MM.1S (cell line): ENCODE measurements around the gene TDP2.

ENCODE experiments used
- DNase-seq: peaks from one replicate; pipeline ENCODE4 v3.0.0-alpha.2; 2015
- H2AFZ ChIP-seq: fragments of 300-600 bp; sonication (generic); 2 replicates; pipeline ENCODE4 v1.6.0; 2016; ENCODE audit warnings: antibody characterized with exemption, low read length
- H3F3A ChIP-seq: fragments of 300-600 bp; sonication (generic); 2 replicates; pipeline ENCODE4 v1.6.1; 2016; ENCODE audit warnings: mild to moderate bottlenecking, antibody characterized with exemption, low read length, moderate library complexity, mixed read lengths; ENCODE audit not compliant: insufficient read depth
- H3K27ac ChIP-seq: fragments of 300-600 bp; sonication (generic); 2 replicates; pipeline ENCODE4 v1.5.1; 2016; ENCODE audit warnings: mild to moderate bottlenecking, low read length
- H3K27me3 ChIP-seq: fragments of 300-600 bp; sonication (generic); replicated peaks from 2 replicates; pipeline ENCODE4 v1.6.0; 2016; ENCODE audit warnings: low read length; ENCODE audit not compliant: insufficient read depth
- H3K36me3 ChIP-seq: fragments of 300-600 bp; sonication (generic); replicated peaks from 2 replicates; pipeline ENCODE4 v1.6.1; 2016; ENCODE audit warnings: mild to moderate bottlenecking, low read length, mixed read lengths; ENCODE audit not compliant: insufficient read depth
- H3K4me1 ChIP-seq: fragments of 300-600 bp; sonication (generic); 2 replicates; pipeline ENCODE4 v1.6.1; 2016; ENCODE audit warnings: low read length, mixed read lengths
- H3K4me2 ChIP-seq: fragments of 300-600 bp; sonication (generic); 2 replicates; pipeline ENCODE4 v1.6.0; 2016; ENCODE audit warnings: low read depth, low read length
- H3K4me3 ChIP-seq: fragments of 300-600 bp; sonication (generic); 2 replicates; pipeline ENCODE4 v1.5.1; 2016; ENCODE audit warnings: low read length, mixed read lengths
- H3K79me2 ChIP-seq: fragments of 300-600 bp; sonication (generic); 2 replicates; pipeline ENCODE4 v1.6.1; 2016; ENCODE audit warnings: mixed run types, low read length, mixed read lengths
- H3K9ac ChIP-seq: fragments of 300-600 bp; sonication (generic); 2 replicates; pipeline ENCODE4 v1.6.1; 2016; ENCODE audit warnings: low read length, mixed read lengths
- H3K9me2 ChIP-seq: fragments of 300-600 bp; sonication (generic); replicated peaks from 2 replicates; pipeline ENCODE4 v1.6.1; 2016; ENCODE audit warnings: mild to moderate bottlenecking, low read length, mixed read lengths; ENCODE audit not compliant: insufficient read depth
- H3K9me3 ChIP-seq: fragments of 300-600 bp; sonication (generic); replicated peaks from 2 replicates; pipeline ENCODE4 v1.6.1; 2016; ENCODE audit warnings: mild to moderate bottlenecking, low read length, mixed read lengths; ENCODE audit not compliant: insufficient read depth
- H4K20me1 ChIP-seq: fragments of 300-600 bp; sonication (generic); 2 replicates; pipeline ENCODE4 v1.6.1; 2016; ENCODE audit warnings: mild to moderate bottlenecking, low read length, moderate library complexity, mixed read lengths; ENCODE audit not compliant: insufficient read depth
- CTCF ChIP-seq: fragments of 300-600 bp; sonication (generic); IDR thresholded peaks from 2 replicates; pipeline ENCODE4 v1.5.1; 2016; ENCODE audit warnings: antibody characterized with exemption, low read length, mixed read lengths
- EZH2 ChIP-seq: fragments of 300-600 bp; sonication (generic); optimal IDR thresholded peaks from 2 replicates; pipeline ENCODE3; 2017; ENCODE audit warnings: low read depth, mild to moderate bottlenecking, antibody characterized with exemption, low read length, mixed read lengths
- EZH2phosphoT487 ChIP-seq: fragments of 300-600 bp; sonication (generic); IDR thresholded peaks from 2 replicates; pipeline ENCODE4 v1.6.1; 2018; ENCODE audit warnings: antibody characterized with exemption, low read length

Gene TDP2

GRCh38 chr6:24660105-24660504, 6.6 kb downstream of the TDP2 start:
- Histone ChIP-seq H3K9me3 (no peaks in the 10 kb centered on the region), H3K4me1 (no peaks in the 10 kb centered on the region), H3K27me3 (no peaks in the 10 kb centered on the region), H3K27ac (no peak overlapping the region), H3K4me3 (no peak overlapping the region), H3K9ac (no peak overlapping the region), H3F3A (no peaks in the 10 kb centered on the region), H3K9me2 (no peaks in the 10 kb centered on the region), H4K20me1 (no peaks in the 10 kb centered on the region), H3K79me2 (peaks cover 18% of the 10 kb centered on the region), H3K4me2 (no peak overlapping the region), H2AFZ (no peak overlapping the region), H3K36me3 (no peaks in the 10 kb centered on the region)
- TF ChIP-seq EZH2phosphoT487 (no peak), EZH2 (no peak), CTCF (no peak)
- no peak for DNase-seq

- Histone ChIP-seq H2AFZ (no peak overlapping the region), H3K79me2 (peaks cover 12% of the 10 kb centered on the region)
- DNase-seq: no peak
These were observed 7.1 kb downstream of the TDP2 start for GRCh38 chr6:24659561-24659960.

GRCh38 chr6:24658573-24659560, 7.8 kb downstream of the TDP2 start:
- Histone ChIP-seq H4K20me1 (no peaks in the 10 kb centered on the region), H3F3A (no peaks in the 10 kb centered on the region), H3K4me1 (no peaks in the 10 kb centered on the region), H3K27ac (no peak overlapping the region), H3K27me3 (no peaks in the 10 kb centered on the region), H3K36me3 (no peaks in the 10 kb centered on the region; the same call in 1 of the 2 replicates), H3K9me2 (no peaks in the 10 kb centered on the region), H3K4me2 (no peak overlapping the region), H3K9ac (no peak overlapping the region), H2AFZ (no peak overlapping the region), H3K4me3 (no peak overlapping the region), H3K79me2 (peaks cover 6% of the 10 kb centered on the region; the same call in 1 of the 2 replicates), H3K9me3 (no peaks in the 10 kb centered on the region)
- no peak for DNase-seq
- TF ChIP-seq CTCF (no peak), EZH2 (no peak), EZH2phosphoT487 (no peak)

More at GRCh38 chr6:24659561-24659960, 7.1 kb downstream of the TDP2 start:
- Histone ChIP-seq H4K20me1 (no peaks in the 10 kb centered on the region), H3K4me1 (no peaks in the 10 kb centered on the region), H3K4me2 (no peak overlapping the region), H3K27me3 (no peaks in the 10 kb centered on the region), H3K9ac (no peak overlapping the region), H3K9me3 (no peaks in the 10 kb centered on the region), H3K4me3 (no peak overlapping the region), H3K9me2 (no peaks in the 10 kb centered on the region), H3K36me3 (no peaks in the 10 kb centered on the region; the same call in 1 of the 2 replicates), H3K27ac (no peak overlapping the region), H3F3A (no peaks in the 10 kb centered on the region)
- TF ChIP-seq EZH2: no peak
- TF ChIP-seq CTCF: no peak
- TF ChIP-seq EZH2phosphoT487: no peak
